Central memory CD4-positive, alpha-beta T cell (primary cell): ENCODE measurements around the gene ATP10D.
"Not testable (repeated sequence)": the region's sequence is repeated elsewhere in the genome, so short reads cannot be mapped to it uniquely, and the experiment has no call there.

ENCODE experiments used
- DNase-seq: peaks from one replicate; pipeline ENCODE4 v3.0.0; 2022

Gene ATP10D

GRCh38 chr4:47488706-47489105 is 3.6 kb downstream of the ATP10D start:
- DNase-seq = no peak

- DNase-seq = no peak
Measured at GRCh38 chr4:47490550-47490949, 5.5 kb downstream of the ATP10D start.

- no peak for DNase-seq
Measured at GRCh38 chr4:47493238-47494123, 8.4 kb downstream of the ATP10D start.

- no peak for DNase-seq
Measured at GRCh38 chr4:47494124-47494430, 9.0 kb downstream of the ATP10D start.

- no peak for DNase-seq
Measured at GRCh38 chr4:47498899-47499298, 13.8 kb downstream of the ATP10D start.

- no peak for DNase-seq
Measured at GRCh38 chr4:47499700-47500099, 14.6 kb downstream of the ATP10D start.

GRCh38 chr4:47500776-47501175 is 15.7 kb downstream of the ATP10D start:
- DNase-seq = no peak

GRCh38 chr4:47505147-47505546 is 20.1 kb downstream of the ATP10D start:
- no peak for DNase-seq

GRCh38 chr4:47505666-47506065 is 20.6 kb downstream of the ATP10D start:
- DNase-seq = no peak

- no peak for DNase-seq
Measured at GRCh38 chr4:47510506-47511143, 25.6 kb downstream of the ATP10D start.

GRCh38 chr4:47513461-47513860 is 28.4 kb downstream of the ATP10D start:
- DNase-seq = no peak

- DNase-seq = no peak
Measured at GRCh38 chr4:47519239-47519883, 34.3 kb downstream of the ATP10D start.

GRCh38 chr4:47525154-47525819 is 40.2 kb downstream of the ATP10D start:
- DNase-seq = no peak

- no peak for DNase-seq
Measured at GRCh38 chr4:47526281-47526680, 41.2 kb downstream of the ATP10D start.

- not testable (repeated sequence) for DNase-seq
Measured at GRCh38 chr4:47528646-47529045, 43.6 kb downstream of the ATP10D start.

- no peak for DNase-seq
Measured at GRCh38 chr4:47530801-47531200, 45.7 kb downstream of the ATP10D start.

- peak; percentile 67 for DNase-seq
Measured at GRCh38 chr4:47531241-47531953, 46.3 kb downstream of the ATP10D start.

- DNase-seq = no peak
Measured at GRCh38 chr4:47531954-47532321, 46.9 kb downstream of the ATP10D start.

GRCh38 chr4:47532658-47533057 is 47.6 kb downstream of the ATP10D start:
- no peak for DNase-seq

GRCh38 chr4:47533689-47534347 is 48.7 kb downstream of the ATP10D start:
- DNase-seq = no peak

- DNase-seq = no peak
Measured at GRCh38 chr4:47534772-47535171, 49.7 kb downstream of the ATP10D start.

GRCh38 chr4:47535567-47536147 is 50.6 kb downstream of the ATP10D start:
- no peak for DNase-seq
